Measurements from ENCODE around the gene DLG2.

Gene DLG2

GRCh38 chr11:83572581-83573496 is 2054.3 kb downstream of the DLG2 start:
- no peak overlapping the region for H2BK15ac ChIP-seq (ENCODE audit: low read depth, poor library complexity, severe bottlenecking)
- no peak overlapping the region for H2AK5ac ChIP-seq (ENCODE audit: low read length, severe bottlenecking)
- H2BK120ac ChIP-seq (ENCODE audit: low read depth, low read length) = no peak overlapping the region
- no peaks in the 10 kb centered on the region for H3K79me1 ChIP-seq (replicated peaks; ENCODE audit: low read length, poor library complexity, severe bottlenecking)
- H3K23ac ChIP-seq (ENCODE audit: low read length in 2 of 2) = no peak overlapping the region
- no peak overlapping the region for H2BK5ac ChIP-seq (ENCODE audit: low read depth, low read length, poor library complexity, severe bottlenecking)
- no peaks in the 10 kb centered on the region for H3K9me3 ChIP-seq (ENCODE audit: control insufficient read depth, low read length)
- H3K9ac ChIP-seq (ENCODE audit: low read length) = no peak overlapping the region
- H3K18ac ChIP-seq (ENCODE audit: low read depth in 1 of 2, low read length in 2 of 2) = no peak overlapping the region
- no peaks in the 10 kb centered on the region for H3K27me3 ChIP-seq (ENCODE audit: control insufficient read depth in 1 of 2, insufficient read depth in 1 of 2, low read length in 2 of 2)
- H3K4ac ChIP-seq (ENCODE audit: low read depth in 1 of 2, low read length in 2 of 2) = no peak overlapping the region
- no peak overlapping the region for H3K27ac ChIP-seq (ENCODE audit: low read length, poor library complexity, severe bottlenecking)
- H3K4me1 ChIP-seq (ENCODE audit: control insufficient read depth, insufficient read depth, low read depth, low read length) = no peaks in the 10 kb centered on the region
- no peak overlapping the region for H3K4me2 ChIP-seq (ENCODE audit: low read length, poor library complexity, severe bottlenecking)
- no peak overlapping the region for H2AFZ ChIP-seq (ENCODE audit: low read depth, low read length)
- no peak overlapping the region for H3K4me3 ChIP-seq (ENCODE audit: insufficient read depth in 1 of 2, low read depth in 1 of 2, low read length in 2 of 2)
- peak overlapping the region in 1 of 2 experiments; percentile 15 for H2BK12ac ChIP-seq (ENCODE audit: low read length in 2 of 2)
- DNase-seq = no peak
- H4K91ac ChIP-seq (ENCODE audit: low read length) = no peak overlapping the region
- no peaks in the 10 kb centered on the region for H3K36me3 ChIP-seq (ENCODE audit: control insufficient read depth in 1 of 2, insufficient read depth in 2 of 2, low read depth in 1 of 2, low read length in 2 of 2)
- no peak overlapping the region for H3K14ac ChIP-seq (ENCODE audit: low read length in 2 of 2)
- WGBS = 72% methylated on average over 2 of the region's 5 CpGs
- no peak overlapping the region for H4K8ac ChIP-seq (ENCODE audit: low read length)

GRCh38 chr11:83571302-83571701 is 2055.8 kb downstream of the DLG2 start:
- no peak overlapping the region for H3K14ac ChIP-seq (ENCODE audit: low read length in 2 of 2)
- peak; percentile 32 for DNase-seq
- no peak overlapping the region for H3K4ac ChIP-seq (ENCODE audit: low read depth in 1 of 2, low read length in 2 of 2)
- H3K79me1 ChIP-seq (replicated peaks; ENCODE audit: low read length, poor library complexity, severe bottlenecking) = no peaks in the 10 kb centered on the region
- H4K91ac ChIP-seq (ENCODE audit: low read length) = no peak overlapping the region
- no peak overlapping the region for H2BK5ac ChIP-seq (ENCODE audit: low read depth, low read length, poor library complexity, severe bottlenecking)
- no peak overlapping the region for H2BK12ac ChIP-seq (ENCODE audit: low read length in 2 of 2)
- H3K4me1 ChIP-seq (ENCODE audit: control insufficient read depth, insufficient read depth, low read depth, low read length) = no peaks in the 10 kb centered on the region
- H3K27ac ChIP-seq (ENCODE audit: low read length, poor library complexity, severe bottlenecking) = no peak overlapping the region
- no peak overlapping the region for H3K4me3 ChIP-seq (ENCODE audit: insufficient read depth in 1 of 2, low read depth in 1 of 2, low read length in 2 of 2)
- no peak overlapping the region for H3K23ac ChIP-seq (ENCODE audit: low read length in 2 of 2)
- H3K4me2 ChIP-seq (ENCODE audit: low read length, poor library complexity, severe bottlenecking) = no peak overlapping the region
- H3K9me3 ChIP-seq (ENCODE audit: control insufficient read depth, low read length) = no peaks in the 10 kb centered on the region
- H3K9ac ChIP-seq (ENCODE audit: low read length) = peak overlapping the region; percentile 22
- H2AK5ac ChIP-seq (ENCODE audit: low read length, severe bottlenecking) = no peak overlapping the region
- no peak overlapping the region for H2BK120ac ChIP-seq (ENCODE audit: low read depth, low read length)
- no peaks in the 10 kb centered on the region for H3K27me3 ChIP-seq (ENCODE audit: control insufficient read depth in 1 of 2, insufficient read depth in 1 of 2, low read length in 2 of 2)
- 86% methylated on average over 7 of the region's 7 CpGs for WGBS
- H3K18ac ChIP-seq (ENCODE audit: low read depth in 1 of 2, low read length in 2 of 2) = no peak overlapping the region
- no peaks in the 10 kb centered on the region for H3K36me3 ChIP-seq (ENCODE audit: control insufficient read depth in 1 of 2, insufficient read depth in 2 of 2, low read depth in 1 of 2, low read length in 2 of 2)
- H4K8ac ChIP-seq (ENCODE audit: low read length) = no peak overlapping the region
- no peak overlapping the region for H2AFZ ChIP-seq (ENCODE audit: low read depth, low read length)
- no peak overlapping the region for H2BK15ac ChIP-seq (ENCODE audit: low read depth, poor library complexity, severe bottlenecking)

- Histone ChIP-seq H2AFZ (ENCODE audit: low read depth, low read length) (no peak overlapping the region), H3K27ac (ENCODE audit: low read length, poor library complexity, severe bottlenecking) (no peak overlapping the region), H3K4me3 (ENCODE audit: insufficient read depth in 1 of 2, low read depth in 1 of 2, low read length in 2 of 2) (no peak overlapping the region), H3K23ac (ENCODE audit: low read length in 2 of 2) (no peak overlapping the region), H3K18ac (ENCODE audit: low read depth in 1 of 2, low read length in 2 of 2) (no peak overlapping the region), H2BK15ac (ENCODE audit: low read depth, poor library complexity, severe bottlenecking) (no peak overlapping the region), H4K8ac (ENCODE audit: low read length) (no peak overlapping the region), H2BK12ac (ENCODE audit: low read length in 2 of 2) (no peak overlapping the region), H2AK5ac (ENCODE audit: low read length, severe bottlenecking) (no peak overlapping the region), H4K91ac (ENCODE audit: low read length) (no peak overlapping the region), H3K9ac (ENCODE audit: low read length) (no peak overlapping the region), H3K4ac (ENCODE audit: low read depth in 1 of 2, low read length in 2 of 2) (no peak overlapping the region), H3K79me1 (replicated peaks; ENCODE audit: low read length, poor library complexity, severe bottlenecking) (no peaks in the 10 kb centered on the region), H3K4me2 (ENCODE audit: low read length, poor library complexity, severe bottlenecking) (no peak overlapping the region), H2BK5ac (ENCODE audit: low read depth, low read length, poor library complexity, severe bottlenecking) (no peak overlapping the region), H3K27me3 (ENCODE audit: control insufficient read depth in 1 of 2, insufficient read depth in 1 of 2, low read length in 2 of 2) (no peaks in the 10 kb centered on the region), H2BK120ac (ENCODE audit: low read depth, low read length) (no peak overlapping the region), H3K4me1 (ENCODE audit: control insufficient read depth, insufficient read depth, low read depth, low read length) (no peaks in the 10 kb centered on the region), H3K14ac (ENCODE audit: low read length in 2 of 2) (no peak overlapping the region), H3K36me3 (ENCODE audit: control insufficient read depth in 1 of 2, insufficient read depth in 2 of 2, low read depth in 1 of 2, low read length in 2 of 2) (no peaks in the 10 kb centered on the region), H3K9me3 (ENCODE audit: control insufficient read depth, low read length) (no peaks in the 10 kb centered on the region)
- no peak for DNase-seq
- WGBS = no CpG with 5 or more reads among the region's 1 CpG
These were observed 2057.9 kb downstream of the DLG2 start for GRCh38 chr11:83569134-83569805.

GRCh38 chr11:83568516-83568915 is 2058.6 kb downstream of the DLG2 start:
- H2BK120ac ChIP-seq (ENCODE audit: low read depth, low read length) = no peak overlapping the region
- H2BK12ac ChIP-seq (ENCODE audit: low read length in 2 of 2) = no peak overlapping the region
- no peak overlapping the region for H3K4ac ChIP-seq (ENCODE audit: low read depth in 1 of 2, low read length in 2 of 2)
- DNase-seq = no peak
- 96% methylated on average over 2 of the region's 2 CpGs for WGBS
- no peaks in the 10 kb centered on the region for H3K27me3 ChIP-seq (ENCODE audit: control insufficient read depth in 1 of 2, insufficient read depth in 1 of 2, low read length in 2 of 2)
- H2BK5ac ChIP-seq (ENCODE audit: low read depth, low read length, poor library complexity, severe bottlenecking) = no peak overlapping the region
- no peak overlapping the region for H3K14ac ChIP-seq (ENCODE audit: low read length in 2 of 2)
- H3K23ac ChIP-seq (ENCODE audit: low read length in 2 of 2) = no peak overlapping the region
- H3K79me1 ChIP-seq (replicated peaks; ENCODE audit: low read length, poor library complexity, severe bottlenecking) = no peaks in the 10 kb centered on the region
- H4K8ac ChIP-seq (ENCODE audit: low read length) = no peak overlapping the region
- H2AK5ac ChIP-seq (ENCODE audit: low read length, severe bottlenecking) = no peak overlapping the region
- no peak overlapping the region for H2BK15ac ChIP-seq (ENCODE audit: low read depth, poor library complexity, severe bottlenecking)
- H3K4me1 ChIP-seq (ENCODE audit: control insufficient read depth, insufficient read depth, low read depth, low read length) = no peaks in the 10 kb centered on the region
- no peak overlapping the region for H3K18ac ChIP-seq (ENCODE audit: low read depth in 1 of 2, low read length in 2 of 2)
- H2AFZ ChIP-seq (ENCODE audit: low read depth, low read length) = no peak overlapping the region
- no peak overlapping the region for H3K9ac ChIP-seq (ENCODE audit: low read length)
- H3K4me3 ChIP-seq (ENCODE audit: insufficient read depth in 1 of 2, low read depth in 1 of 2, low read length in 2 of 2) = no peak overlapping the region
- H3K36me3 ChIP-seq (ENCODE audit: control insufficient read depth in 1 of 2, insufficient read depth in 2 of 2, low read depth in 1 of 2, low read length in 2 of 2) = no peaks in the 10 kb centered on the region
- H4K91ac ChIP-seq (ENCODE audit: low read length) = no peak overlapping the region
- H3K4me2 ChIP-seq (ENCODE audit: low read length, poor library complexity, severe bottlenecking) = no peak overlapping the region
- no peak overlapping the region for H3K27ac ChIP-seq (ENCODE audit: low read length, poor library complexity, severe bottlenecking)
- H3K9me3 ChIP-seq (ENCODE audit: control insufficient read depth, low read length) = no peaks in the 10 kb centered on the region

All from mesenchymal stem cell (in vitro differentiated cells and primary cell).